Osteoblast (primary cell): Measurements from ENCODE around the gene GNAT1. TPM values are rescaled to one million over a fixed set of nuclear protein-coding genes. Genes with fewer than 3 reads are reported as not detected.

Experiments used
- DNase-seq: peaks from one replicate; pipeline ENCODE4 v3.0.0; 2011; ENCODE audit warnings: low spot score, mixed read lengths; ENCODE audit not compliant: insufficient read length; ENCODE audit errors: missing footprints
- H2AFZ ChIP-seq: 2 replicates; pipeline ENCODE4 v1.6.0; 2011; ENCODE audit warnings: mild to moderate bottlenecking, low read length
- H3K27ac ChIP-seq: 2 replicates; pipeline ENCODE4 v1.5.1; 2011; ENCODE audit warnings: mild to moderate bottlenecking, low read depth, low read length, moderate library complexity
- H3K27me3 ChIP-seq: 2 replicates; pipeline ENCODE4 v1.6.0; 2012; ENCODE audit warnings: mild to moderate bottlenecking, control low read depth, inconsistent platforms, low read length, moderate library complexity; ENCODE audit not compliant: insufficient read depth
- H3K36me3 ChIP-seq: 2 replicates; pipeline ENCODE4 v1.5.1; 2011; ENCODE audit warnings: mild to moderate bottlenecking, low read length, control low read depth, moderate library complexity; ENCODE audit not compliant: insufficient read depth
- H3K4me1 ChIP-seq: 2 replicates; pipeline ENCODE4 v1.5.1; 2011; ENCODE audit warnings: mild to moderate bottlenecking, low read length, control low read depth, moderate library complexity; ENCODE audit not compliant: insufficient read depth
- H3K4me2 ChIP-seq: 2 replicates; pipeline ENCODE4 v1.6.0; 2011; ENCODE audit warnings: mild to moderate bottlenecking, low read length; ENCODE audit not compliant: insufficient read depth
- H3K4me3 ChIP-seq: fragments of 200-600 bp; sonication (generic); 3 replicates; pipeline ENCODE4 v1.5.1; 2012; ENCODE audit warnings: mild to moderate bottlenecking, low read length, inconsistent platforms; ENCODE audit not compliant: insufficient read depth
- H3K79me2 ChIP-seq: 2 replicates; pipeline ENCODE4 v1.6.0; 2012; ENCODE audit warnings: mild to moderate bottlenecking, low read length, control low read depth, inconsistent platforms; ENCODE audit not compliant: insufficient read depth
- H3K9me3 ChIP-seq: 2 replicates; pipeline ENCODE4 v1.5.1; 2011; ENCODE audit warnings: low read depth, low read length, control low read depth
- H4K20me1 ChIP-seq: 2 replicates; pipeline ENCODE4 v1.6.0; 2012; ENCODE audit warnings: mild to moderate bottlenecking, low read length, control low read depth; ENCODE audit not compliant: insufficient read depth
- total RNA-seq: library from RNA; depleted of rRNA; stranded (reverse); fragments of >200 nt; gene quantifications from 2 replicates; pipeline ENCODE4 v1.2.3, GENCODE V29; 2012
- TF ChIP-seq, protein P1 (sequence below): IDR thresholded peaks from 2 replicates; pipeline ENCODE4 v1.5.1; 2011; ENCODE audit warnings: mild to moderate bottlenecking, low read depth, low read length, moderate library complexity; ENCODE audit errors: extremely low read depth

GNAT1 gene
- total RNA-seq, 1 donor = not detected

DNA sequence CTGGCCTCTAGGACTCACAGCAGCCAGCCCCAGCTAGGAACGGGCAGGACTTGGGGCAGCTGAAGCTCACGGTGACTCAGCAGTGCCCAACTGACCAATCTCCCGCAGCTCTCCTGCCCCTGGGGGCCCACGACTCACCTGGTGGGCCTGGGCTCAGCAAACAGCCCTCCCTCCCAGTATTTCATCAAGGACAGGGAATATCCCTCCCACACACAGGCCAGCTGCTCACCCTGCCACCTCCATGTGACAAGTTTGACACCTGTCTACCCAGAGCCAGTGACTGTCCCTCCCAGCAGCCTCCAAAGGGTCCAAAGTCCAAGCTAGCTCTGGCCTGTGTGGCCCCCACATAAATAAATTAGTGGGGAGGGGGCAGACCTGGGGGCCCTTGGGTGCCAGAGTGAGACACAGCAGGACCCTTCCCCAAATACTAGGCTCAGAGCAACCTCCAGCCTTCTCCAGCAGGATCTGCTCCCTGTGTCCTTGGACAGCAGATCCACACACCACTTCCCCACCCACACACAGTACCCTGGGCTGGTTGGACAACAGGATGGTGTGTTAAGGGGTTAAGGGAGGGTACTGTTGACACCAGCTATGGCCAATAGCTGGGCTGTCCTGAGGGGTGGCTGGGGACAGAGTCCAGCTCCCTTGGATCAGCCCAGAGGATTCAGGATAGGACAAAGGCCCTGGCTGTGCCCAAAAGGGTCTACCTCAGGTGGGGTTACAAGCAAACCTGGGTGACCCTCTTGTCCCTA, 4.3 kb downstream of the GNAT1 start:
- DNase-seq = peak; percentile 92

DNA sequence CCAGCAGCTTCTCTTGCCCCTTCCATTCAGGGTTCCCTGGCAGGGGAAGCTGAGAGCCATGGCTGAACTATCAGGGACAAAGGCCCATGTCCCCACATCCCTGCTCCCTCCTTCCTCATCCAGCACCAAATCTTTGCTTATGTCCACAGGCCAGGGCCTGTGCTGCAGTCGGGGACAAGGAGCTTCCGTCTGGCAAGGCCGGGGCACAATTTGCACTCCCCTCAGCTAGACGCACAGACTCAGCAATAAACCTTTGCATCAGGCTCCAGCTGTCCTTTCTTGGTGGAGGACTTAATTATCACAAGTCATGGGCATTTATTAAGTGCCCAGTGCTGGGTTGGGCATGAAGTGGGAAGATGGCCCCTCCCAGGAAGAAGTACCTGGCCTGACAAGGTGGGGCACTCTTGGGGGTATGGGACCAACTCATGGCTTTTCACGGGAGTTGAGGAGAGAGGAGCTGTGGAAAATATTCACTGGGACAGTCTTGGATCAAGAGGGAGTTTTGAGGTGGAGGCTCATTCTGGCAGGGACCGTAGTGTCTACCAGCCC, 4.9 kb downstream of the GNAT1 start:
- Histone ChIP-seq H3K4me1 (no peaks in the 10 kb centered on the region), H3K27ac (no peak overlapping the region), H3K4me2 (no peak overlapping the region), H3K27me3 (peaks cover 34% of the 10 kb centered on the region), H2AFZ (no peak overlapping the region), H3K4me3 (no peak overlapping the region), H3K79me2 (no peaks in the 10 kb centered on the region), H4K20me1 (no peaks in the 10 kb centered on the region), H3K36me3 (no peaks in the 10 kb centered on the region), H3K9me3 (no peaks in the 10 kb centered on the region)
- TF ChIP-seq, protein P1, sequence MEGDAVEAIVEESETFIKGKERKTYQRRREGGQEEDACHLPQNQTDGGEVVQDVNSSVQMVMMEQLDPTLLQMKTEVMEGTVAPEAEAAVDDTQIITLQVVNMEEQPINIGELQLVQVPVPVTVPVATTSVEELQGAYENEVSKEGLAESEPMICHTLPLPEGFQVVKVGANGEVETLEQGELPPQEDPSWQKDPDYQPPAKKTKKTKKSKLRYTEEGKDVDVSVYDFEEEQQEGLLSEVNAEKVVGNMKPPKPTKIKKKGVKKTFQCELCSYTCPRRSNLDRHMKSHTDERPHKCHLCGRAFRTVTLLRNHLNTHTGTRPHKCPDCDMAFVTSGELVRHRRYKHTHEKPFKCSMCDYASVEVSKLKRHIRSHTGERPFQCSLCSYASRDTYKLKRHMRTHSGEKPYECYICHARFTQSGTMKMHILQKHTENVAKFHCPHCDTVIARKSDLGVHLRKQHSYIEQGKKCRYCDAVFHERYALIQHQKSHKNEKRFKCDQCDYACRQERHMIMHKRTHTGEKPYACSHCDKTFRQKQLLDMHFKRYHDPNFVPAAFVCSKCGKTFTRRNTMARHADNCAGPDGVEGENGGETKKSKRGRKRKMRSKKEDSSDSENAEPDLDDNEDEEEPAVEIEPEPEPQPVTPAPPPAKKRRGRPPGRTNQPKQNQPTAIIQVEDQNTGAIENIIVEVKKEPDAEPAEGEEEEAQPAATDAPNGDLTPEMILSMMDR = no peak
- DNase-seq = no peak

More for the DNA sequence above, 4.3 kb downstream of the GNAT1 start:
- Histone ChIP-seq H3K4me1 (no peaks in the 10 kb centered on the region), H3K27me3 (peaks cover 28% of the 10 kb centered on the region), H3K9me3 (no peaks in the 10 kb centered on the region), H3K27ac (no peak overlapping the region), H3K36me3 (no peaks in the 10 kb centered on the region), H3K4me2 (no peak overlapping the region), H3K79me2 (no peaks in the 10 kb centered on the region), H4K20me1 (no peaks in the 10 kb centered on the region), H2AFZ (no peak overlapping the region), H3K4me3 (no peak overlapping the region)
- TF ChIP-seq, protein P1 = no peak

- no peaks in the 10 kb centered on the region for H3K79me2 ChIP-seq
- no peak overlapping the region for H2AFZ ChIP-seq
- H3K4me1 ChIP-seq = no peaks in the 10 kb centered on the region
- no peak for DNase-seq
- no peaks in the 10 kb centered on the region for H4K20me1 ChIP-seq
- no peaks in the 10 kb centered on the region for H3K36me3 ChIP-seq
- no peak overlapping the region for H3K4me3 ChIP-seq
- no peaks in the 10 kb centered on the region for H3K9me3 ChIP-seq
- H3K27me3 ChIP-seq = peaks cover 62% of the 10 kb centered on the region
- H3K27ac ChIP-seq = no peak overlapping the region
- no peak overlapping the region for H3K4me2 ChIP-seq
- TF ChIP-seq, protein P1 = no peak
These were observed 10.3 kb downstream of the GNAT1 start for GRCh38 chr3:50201573-50202315.
